ENCODE results near the gene GABPA. TPM values are rescaled to one million over a fixed set of nuclear protein-coding genes. Genes with fewer than 3 reads are reported as not detected.
"Not testable (repeated sequence)": the region's sequence is repeated elsewhere in the genome, so short reads cannot be mapped to it uniquely, and the experiment has no call there.

Gene GABPA
- total and polyA plus RNA-seq, 4 donors, result 7.2 to 43.6 (median 12.3) TPM

- no peak overlapping the region for H3K9ac ChIP-seq (ENCODE audit: insufficient read depth in 1 of 2, low read length in 2 of 2)
- 87 to 95% methylated on average over 1 of the region's 1 CpG for WGBS, 2 donors
- H3K27me3 ChIP-seq (ENCODE audit: control insufficient read depth in 3 of 3, insufficient read depth in 3 of 3, low read length in 2 of 3), result no peaks in the 10 kb centered on the region
- no peaks in the 10 kb centered on the region for H3K9me3 ChIP-seq (ENCODE audit: control insufficient read depth in 4 of 4, insufficient read depth in 3 of 4, low read length in 3 of 4)
- TF ChIP-seq, protein P1, sequence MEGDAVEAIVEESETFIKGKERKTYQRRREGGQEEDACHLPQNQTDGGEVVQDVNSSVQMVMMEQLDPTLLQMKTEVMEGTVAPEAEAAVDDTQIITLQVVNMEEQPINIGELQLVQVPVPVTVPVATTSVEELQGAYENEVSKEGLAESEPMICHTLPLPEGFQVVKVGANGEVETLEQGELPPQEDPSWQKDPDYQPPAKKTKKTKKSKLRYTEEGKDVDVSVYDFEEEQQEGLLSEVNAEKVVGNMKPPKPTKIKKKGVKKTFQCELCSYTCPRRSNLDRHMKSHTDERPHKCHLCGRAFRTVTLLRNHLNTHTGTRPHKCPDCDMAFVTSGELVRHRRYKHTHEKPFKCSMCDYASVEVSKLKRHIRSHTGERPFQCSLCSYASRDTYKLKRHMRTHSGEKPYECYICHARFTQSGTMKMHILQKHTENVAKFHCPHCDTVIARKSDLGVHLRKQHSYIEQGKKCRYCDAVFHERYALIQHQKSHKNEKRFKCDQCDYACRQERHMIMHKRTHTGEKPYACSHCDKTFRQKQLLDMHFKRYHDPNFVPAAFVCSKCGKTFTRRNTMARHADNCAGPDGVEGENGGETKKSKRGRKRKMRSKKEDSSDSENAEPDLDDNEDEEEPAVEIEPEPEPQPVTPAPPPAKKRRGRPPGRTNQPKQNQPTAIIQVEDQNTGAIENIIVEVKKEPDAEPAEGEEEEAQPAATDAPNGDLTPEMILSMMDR (IDR thresholded peaks at IDR 0.05; ENCODE audit: control extremely low read depth, extremely low read depth), result no peak
- DNase-seq (no peak), ATAC-seq (ENCODE audit: insufficient read depth, low FRiP score) (no peak)
- peaks cover 0 to 4% (median 0%) of the 10 kb centered on the region in 4 donors for H3K36me3 ChIP-seq (ENCODE audit: control insufficient read depth in 4 of 4, insufficient read depth in 4 of 4, low read length in 4 of 4)
- peak overlapping the region in 1 of 2 donors; percentile 59 for H3K27ac ChIP-seq (ENCODE audit: low read depth in 1 of 2, low read length in 1 of 2)
- peaks cover 0 to 6% (median 0%) of the 10 kb centered on the region in 5 donors for H3K4me1 ChIP-seq (ENCODE audit: control insufficient read depth in 5 of 5, insufficient read depth in 5 of 5, low read length in 5 of 5)
- H3K4me3 ChIP-seq, result no peak overlapping the region
Measured at GRCh38 chr21:25689226-25689625, 45.5 kb upstream of the GABPA start.

- Histone ChIP-seq H3K4me1 (ENCODE audit: control insufficient read depth in 5 of 5, insufficient read depth in 5 of 5, low read length in 5 of 5) (peaks cover 0 to 3% (median 0%) of the 10 kb centered on the region in 5 donors), H3K9ac (ENCODE audit: insufficient read depth in 1 of 2, low read length in 2 of 2) (no peak overlapping the region), H3K36me3 (ENCODE audit: control insufficient read depth in 4 of 4, insufficient read depth in 4 of 4, low read length in 4 of 4) (peaks cover 0 to 4% (median 0%) of the 10 kb centered on the region in 4 donors), H3K9me3 (ENCODE audit: control insufficient read depth in 4 of 4, insufficient read depth in 3 of 4, low read length in 3 of 4) (no peaks in the 10 kb centered on the region), H3K27me3 (ENCODE audit: control insufficient read depth in 3 of 3, insufficient read depth in 3 of 3, low read length in 2 of 3) (no peaks in the 10 kb centered on the region), H3K27ac (ENCODE audit: low read depth in 1 of 2, low read length in 1 of 2) (no peak overlapping the region), H3K4me3 (no peak overlapping the region)
- no peak for ATAC-seq (ENCODE audit: insufficient read depth, low FRiP score)
- WGBS, 2 donors, result 57 to 76% methylated on average over 3 of the region's 3 CpGs
- TF ChIP-seq, protein P1 (IDR thresholded peaks at IDR 0.05; ENCODE audit: control extremely low read depth, extremely low read depth), result no peak
- peak in 1 of 3 donors; percentile 14 for DNase-seq
Measured at GRCh38 chr21:25691976-25692375, 42.8 kb upstream of the GABPA start.

DNA sequence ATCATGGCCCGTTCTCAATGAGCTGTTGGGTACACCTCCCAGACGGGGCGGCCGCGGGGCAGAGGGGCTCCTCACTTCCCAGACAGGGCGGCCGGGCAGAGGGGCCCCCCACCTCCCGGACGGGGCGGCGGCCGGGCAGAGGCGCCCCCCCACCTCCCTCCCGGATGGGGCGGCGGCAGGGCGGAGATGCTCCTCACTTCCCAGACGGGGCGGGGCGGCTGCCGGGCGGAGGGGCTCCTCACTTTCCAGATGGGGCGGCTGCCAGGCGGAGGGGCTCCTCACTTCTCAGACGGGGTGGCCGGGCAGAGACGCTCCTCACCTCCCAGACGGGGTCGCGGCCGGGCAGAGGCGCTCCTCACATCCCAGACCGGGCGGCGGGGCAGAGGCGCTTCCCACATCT, 39.3 kb upstream of the GABPA start:
- H3K9ac ChIP-seq (ENCODE audit: insufficient read depth in 1 of 2, low read length in 2 of 2); DNase-seq; H3K9me3 ChIP-seq (ENCODE audit: control insufficient read depth in 4 of 4, insufficient read depth in 3 of 4, low read length in 3 of 4); H3K27me3 ChIP-seq (ENCODE audit: control insufficient read depth in 3 of 3, insufficient read depth in 3 of 3, low read length in 2 of 3); H3K4me3 ChIP-seq; ATAC-seq (ENCODE audit: insufficient read depth, low FRiP score); H3K4me1 ChIP-seq (ENCODE audit: control insufficient read depth in 5 of 5, insufficient read depth in 5 of 5, low read length in 5 of 5); H3K36me3 ChIP-seq (ENCODE audit: control insufficient read depth in 4 of 4, insufficient read depth in 4 of 4, low read length in 4 of 4); H3K27ac ChIP-seq (ENCODE audit: low read depth in 1 of 2, low read length in 1 of 2): not testable (repeated sequence)
- 91 to 93% methylated on average over 18 to 36 of the region's 36 CpGs for WGBS, 2 donors

- DNase-seq (no peak), ATAC-seq (ENCODE audit: insufficient read depth, low FRiP score) (no peak)
- no peak overlapping the region for H3K4me3 ChIP-seq
- no peak overlapping the region for H3K9ac ChIP-seq (ENCODE audit: insufficient read depth in 1 of 2, low read length in 2 of 2)
- TF ChIP-seq, protein P1 (IDR thresholded peaks at IDR 0.05; ENCODE audit: control extremely low read depth, extremely low read depth), result no peak
- 92 to 94% methylated on average over 1 of the region's 1 CpG for WGBS, 2 donors
- no peaks in the 10 kb centered on the region for H3K27me3 ChIP-seq (ENCODE audit: control insufficient read depth in 3 of 3, insufficient read depth in 3 of 3, low read length in 2 of 3)
- peaks cover 0 to 2% (median 0%) of the 10 kb centered on the region in 4 donors for H3K36me3 ChIP-seq (ENCODE audit: control insufficient read depth in 4 of 4, insufficient read depth in 4 of 4, low read length in 4 of 4)
- no peaks in the 10 kb centered on the region for H3K4me1 ChIP-seq (ENCODE audit: control insufficient read depth in 5 of 5, insufficient read depth in 5 of 5, low read length in 5 of 5)
- H3K9me3 ChIP-seq (ENCODE audit: control insufficient read depth in 4 of 4, insufficient read depth in 3 of 4, low read length in 3 of 4), result no peaks in the 10 kb centered on the region
- peak overlapping the region in 1 of 2 donors; percentile 1 for H3K27ac ChIP-seq (ENCODE audit: low read depth in 1 of 2, low read length in 1 of 2)
Measured at GRCh38 chr21:25700741-25701140, 34.0 kb upstream of the GABPA start.

Data from lung (tissue), 12 donors.